Heart left ventricle (tissue), 16 donors: ENCODE results near the gene GANAB. TPM values are rescaled to one million over a fixed set of nuclear protein-coding genes. Genes with fewer than 3 reads are reported as not detected.
A peak's percentile ranks its signal among the peaks of the same experiment; 100 is the strongest.
"Not testable (repeated sequence)": the region's sequence is repeated elsewhere in the genome, so short reads cannot be mapped to it uniquely, and the experiment has no call there.

Experiments used
- ATAC-seq, 4 donors: fragments of 200-7000 bp; cut with Tn5 transposase; one replicate each; pipeline ENCODE4 v1.9.1; 2020 to 2022; ENCODE audit warnings: moderate library complexity in 4 of 4, mild to moderate bottlenecking in 3 of 4, moderate number of reproducible peaks in 1 of 4
- DNase-seq, 5 donors: peaks; one replicate each; pipeline ENCODE4 v3.0.0-alpha.2; 2020
- H3K27ac ChIP-seq, 12 donors: fragments of 200-600 bp; sonication (generic) in 4 of 12; one replicate each; pipeline versions ENCODE4 v1.5.0 to v1.8.0; 2016 to 2022; ENCODE audit warnings: mild to moderate bottlenecking in 2 of 12
- H3K27me3 ChIP-seq, 9 donors: fragments of 200-600 bp; sonication (generic) in 2 of 9; one replicate each; pipeline versions ENCODE4 v1.5.1 to v1.8.0; 2016 to 2022; ENCODE audit warnings: mild to moderate bottlenecking in 3 of 9
- H3K36me3 ChIP-seq, 9 donors: fragments of 200-600 bp; sonication (generic) in 2 of 9; one replicate each; pipeline versions ENCODE4 v1.5.0 to v1.8.0; 2018 to 2022; ENCODE audit warnings: mild to moderate bottlenecking in 2 of 9
- H3K4me1 ChIP-seq, 12 donors: fragments of 200-600 bp; sonication (generic) in 4 of 12; one replicate each; pipeline versions ENCODE4 v1.5.0 to v1.8.0; 2016 to 2022; ENCODE audit warnings: mild to moderate bottlenecking in 3 of 12
- H3K4me3 ChIP-seq, 12 donors: fragments of 200-600 bp; sonication (generic) in 4 of 12; one replicate each; pipeline versions ENCODE4 v1.5.0 to v1.8.0; 2017 to 2022; ENCODE audit warnings: mild to moderate bottlenecking in 9 of 12, moderate library complexity in 4 of 12
- H3K9me3 ChIP-seq, 12 donors: fragments of 200-600 bp; sonication (generic) in 4 of 12; one replicate each; pipeline versions ENCODE4 v1.5.0 to v1.8.0; 2016 to 2022; ENCODE audit warnings: mild to moderate bottlenecking in 1 of 12
- POLR2A ChIP-seq, 2 donors: fragments of 450-650 bp; IDR thresholded peaks; one replicate each; pipeline ENCODE4 v1.6.1; 2017; ENCODE audit warnings: antibody characterized with exemption in 2 of 2, mild to moderate bottlenecking in 2 of 2, moderate library complexity in 2 of 2
- WGBS, 4 donors: extraction: QIAGEN DNeasy Blood & Tissue Kit in 2 of 4; methylation state at CpG; one replicate each; pipeline versions ENCODE4 v1.1.5 to v1.1.7; 2013 to 2018; 5-methylcytosine and 5-hydroxymethylcytosine counted together
- intact Hi-C, 10 donors: fragments of 100-400 bp; cut with DNase I; formaldehyde crosslinking; loops; one replicate each; pipeline versions ENCODE4 v1.11.1 to v1.14.2; 2022
- polyA plus RNA-seq, 2 donors: library from polyadenylated mRNA; stranded (reverse); fragments of 200-250 nt; gene quantifications; one replicate each; pipeline ENCODE4 v1.2.3, GENCODE V29; 2013
- total RNA-seq, 9 donors: library from RNA; depleted of rRNA in 2 of 9; stranded (reverse); fragments of >200 nt in 2 of 9; fragmentation: NEBNext Ultra II Directional in 3 of 9; extraction: Animal tissue kit (Norgen Biotek cat#: 25700) in 3 of 9; gene quantifications; one replicate each; pipeline versions ENCODE4 v1.1.0 to v1.2.4, GENCODE V29; 2016 to 2023
- TF ChIP-seq, protein P1 (sequence below), 12 donors: fragments of 200-600 bp; sonication (generic) in 4 of 12; IDR thresholded peaks; one replicate each; pipeline versions ENCODE4 v1.5.0 to v1.8.0; 2018 to 2022; ENCODE audit warnings: antibody characterized with exemption in 12 of 12, mild to moderate bottlenecking in 5 of 12
- donor health status: ischemic (EF 13 %, LVEDD 7.1; RV severe dilation, severe dysfunction).
- donor health status: healthy with polysubstance abuse.
- donor health status: DM: no; HTN: yes; CAD: no.
- donor health status: DM: no; HTN: no; CAD: no.
- donor health status: ischemic (EF 25% LVEDD 6.9; RV normal size, moderate dysfunction).
- donor health status: ischemic (EF 25% LVEDD 5.7; RV mildly dilated, moderate dysfunction).
- donor health status: healthy.
- donor health status: DM: yes; HTN: yes; CAD: no.
- donor health status: ischemic (EF 35%, LVEDD 5.7; RV mildly dilated, moderate dysfunction).
- donor health status: nonischemic (EF 11% LVEDD 7.7; RV severe dilation, severe dysfunction).
- donor health status: DM: yes; HTN: yes; CAD: no.
- donor health status: PGD.
- donor health status: ischemic (EF 29% LVEDD 5.4; RV normal size, mild dysfunction).
- donor health status: nonischemic (EF 23%, LVEDD 6.1; RV moderate dilation, normal function).

The GANAB gene
- total and polyA plus RNA-seq, 11 donors, result 49.3 to 182 (median 99.1) TPM

DNA sequence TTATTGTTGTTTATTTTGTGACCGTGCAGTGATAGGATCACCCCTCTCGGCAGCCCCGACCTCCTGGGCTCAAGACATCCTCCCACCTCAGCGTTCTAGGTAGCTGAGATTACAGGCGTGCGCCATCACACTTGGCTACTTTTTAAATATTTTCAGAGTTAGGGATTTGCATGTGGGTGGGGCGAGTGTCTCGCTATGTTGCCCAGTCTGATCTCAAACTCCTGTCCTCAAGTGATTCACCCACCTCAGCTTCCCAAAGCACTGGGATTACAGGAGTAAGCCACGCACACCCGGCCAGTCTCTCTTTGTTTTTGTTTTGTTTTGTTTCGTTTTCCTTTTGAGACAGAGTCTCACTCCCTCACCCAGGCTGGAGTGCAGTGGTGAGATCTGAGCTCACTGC lies 7.9 kb upstream of the GANAB start:
- intact Hi-C loops, result no loop called here
- H3K9me3 ChIP-seq, result no peaks in the 10 kb centered on the region
- 89 to 91% (median 90%) methylated on average over 11 of the region's 11 CpGs for WGBS, 4 donors

DNA sequence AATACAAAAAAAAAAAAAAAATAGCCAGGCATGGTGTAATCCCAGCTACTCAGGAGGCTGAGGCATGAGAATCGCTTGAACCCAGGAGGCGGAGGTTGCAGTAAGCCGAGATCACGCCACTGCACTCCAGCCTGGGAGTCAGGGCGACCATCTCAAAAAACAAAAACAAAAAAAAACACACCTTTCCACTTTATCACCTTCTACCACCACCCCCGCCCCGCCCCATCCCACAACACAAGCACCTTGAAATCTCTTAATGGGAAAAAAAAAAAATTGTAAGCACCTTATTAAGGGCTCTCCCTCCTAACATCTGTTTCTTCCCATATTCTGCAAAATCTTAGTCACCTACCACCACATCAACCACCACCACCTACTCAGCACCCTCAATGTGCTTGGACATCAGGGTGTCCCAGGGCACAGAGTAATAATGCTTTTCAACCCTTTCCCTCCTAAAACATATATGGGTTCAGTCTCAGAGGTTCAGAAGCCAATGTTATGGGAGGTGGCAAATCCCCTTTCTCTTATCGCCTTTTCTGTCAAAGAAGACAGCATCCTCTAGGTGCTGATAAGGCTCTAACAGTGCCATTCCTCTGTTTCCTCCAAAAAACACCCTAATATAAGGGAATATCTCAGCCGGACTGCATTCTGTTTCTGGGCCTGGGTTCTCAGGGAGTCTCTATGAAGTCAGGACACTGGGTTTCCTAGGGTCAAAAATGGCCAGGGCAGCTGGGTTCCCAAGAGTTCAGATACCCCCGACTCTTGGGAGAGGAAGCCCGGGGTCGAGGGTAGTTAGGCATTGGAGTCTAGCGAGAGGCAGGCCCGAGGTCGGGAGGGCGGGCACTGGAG lies 6.0 kb upstream of the GANAB start:
- H3K9me3 ChIP-seq, result no peaks in the 10 kb centered on the region
- intact Hi-C loops, result no loop called here
- H3K27ac ChIP-seq, result peak overlapping the region; percentile 63 to 96 (median 91)
- H3K36me3 ChIP-seq, result peaks cover 0 to 25% (median 21%) of the 10 kb centered on the region in 9 donors
- H3K4me3 ChIP-seq, result peak overlapping the region; percentile 73 to 97 (median 92)
- H3K27me3 ChIP-seq, result no peaks in the 10 kb centered on the region
- WGBS, 4 donors, result 37 to 40% (median 39%) methylated on average over 16 of the region's 16 CpGs
- peaks cover 0 to 20% (median 14%) of the 10 kb centered on the region in 12 donors for H3K4me1 ChIP-seq
- DNase-seq (peak in 1 of 5 donors; percentile 24), ATAC-seq (no peak)
- no peak for TF ChIP-seq POLR2A (IDR thresholded peaks at IDR 0.05)

More for the DNA sequence above, 7.9 kb upstream of the GANAB start:
- ATAC-seq, result no peak
- Histone ChIP-seq H3K4me1 (peaks cover 0 to 17% (median 13%) of the 10 kb centered on the region in 12 donors), H3K27me3 (no peaks in the 10 kb centered on the region), H3K27ac (no peak overlapping the region), H3K36me3 (peaks cover 0 to 9% (median 5%) of the 10 kb centered on the region in 9 donors), H3K4me3 (no peak overlapping the region)
- TF ChIP-seq, protein P1, sequence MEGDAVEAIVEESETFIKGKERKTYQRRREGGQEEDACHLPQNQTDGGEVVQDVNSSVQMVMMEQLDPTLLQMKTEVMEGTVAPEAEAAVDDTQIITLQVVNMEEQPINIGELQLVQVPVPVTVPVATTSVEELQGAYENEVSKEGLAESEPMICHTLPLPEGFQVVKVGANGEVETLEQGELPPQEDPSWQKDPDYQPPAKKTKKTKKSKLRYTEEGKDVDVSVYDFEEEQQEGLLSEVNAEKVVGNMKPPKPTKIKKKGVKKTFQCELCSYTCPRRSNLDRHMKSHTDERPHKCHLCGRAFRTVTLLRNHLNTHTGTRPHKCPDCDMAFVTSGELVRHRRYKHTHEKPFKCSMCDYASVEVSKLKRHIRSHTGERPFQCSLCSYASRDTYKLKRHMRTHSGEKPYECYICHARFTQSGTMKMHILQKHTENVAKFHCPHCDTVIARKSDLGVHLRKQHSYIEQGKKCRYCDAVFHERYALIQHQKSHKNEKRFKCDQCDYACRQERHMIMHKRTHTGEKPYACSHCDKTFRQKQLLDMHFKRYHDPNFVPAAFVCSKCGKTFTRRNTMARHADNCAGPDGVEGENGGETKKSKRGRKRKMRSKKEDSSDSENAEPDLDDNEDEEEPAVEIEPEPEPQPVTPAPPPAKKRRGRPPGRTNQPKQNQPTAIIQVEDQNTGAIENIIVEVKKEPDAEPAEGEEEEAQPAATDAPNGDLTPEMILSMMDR (IDR thresholded peaks at IDR 0.05), result no peak
- no peak for TF ChIP-seq POLR2A (IDR thresholded peaks at IDR 0.05)
- DNase-seq, result peak in 1 of 5 donors; percentile 35

DNA sequence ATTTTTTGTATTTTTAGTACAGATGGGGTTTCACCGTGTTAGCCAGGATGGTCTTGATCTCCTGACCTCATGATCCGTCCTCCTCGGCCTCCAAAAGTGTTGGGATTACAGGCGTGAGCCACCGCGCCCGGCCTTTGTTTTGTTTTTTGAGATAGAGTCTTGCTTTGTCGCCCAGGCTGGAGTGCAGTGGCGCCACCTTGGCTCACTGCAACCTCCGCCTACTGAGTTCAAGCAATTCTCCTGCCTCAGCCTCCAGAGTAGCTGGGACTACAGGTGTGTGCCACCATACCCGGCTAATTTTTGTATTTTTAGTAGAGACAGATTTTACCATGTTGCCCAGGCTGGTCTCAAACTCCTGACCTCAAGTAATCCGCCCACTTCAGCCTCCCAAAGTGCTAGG lies 3.9 kb upstream of the GANAB start:
- H3K4me3 ChIP-seq, H3K9me3 ChIP-seq, H3K27me3 ChIP-seq, intact Hi-C loops, H3K27ac ChIP-seq, ATAC-seq: not testable (repeated sequence)
- Histone ChIP-seq H3K36me3 (peaks cover 0 to 27% (median 21%) of the 10 kb centered on the region in 9 donors), H3K4me1 (peaks cover 0 to 35% (median 27%) of the 10 kb centered on the region in 12 donors)
- peak in 1 of 5 donors; percentile 34 for DNase-seq
- 95 to 98% (median 97%) methylated on average over 12 of the region's 12 CpGs for WGBS, 4 donors

DNA sequence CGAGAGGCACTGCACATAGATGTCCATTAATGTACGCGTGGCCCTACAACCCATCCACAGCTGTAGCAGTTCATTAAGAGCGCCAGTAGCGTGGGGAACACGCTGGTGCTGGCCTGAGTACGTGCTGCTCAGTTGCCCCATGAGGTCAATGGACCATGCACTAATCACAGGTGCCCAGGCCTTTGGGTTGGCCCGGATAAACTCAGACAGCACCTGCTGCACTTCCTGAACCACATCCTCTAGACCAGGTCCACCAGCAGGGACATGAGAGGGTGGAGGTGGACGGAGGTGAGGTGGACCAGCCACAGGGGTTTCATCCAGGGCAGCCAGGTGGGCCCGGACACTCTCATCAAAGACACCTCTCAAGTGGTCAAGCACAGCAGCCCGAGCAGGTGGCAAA lies 3.1 kb upstream of the GANAB start:
- H3K27me3 ChIP-seq, result no peaks in the 10 kb centered on the region
- no peak overlapping the region for H3K4me3 ChIP-seq

More for the DNA sequence above, 3.1 kb upstream of the GANAB start:
- Histone ChIP-seq H3K9me3 (no peaks in the 10 kb centered on the region), H3K36me3 (peaks cover 0 to 29% (median 23%) of the 10 kb centered on the region in 9 donors), H3K27ac (no peak overlapping the region), H3K4me1 (peaks cover 0 to 43% (median 34%) of the 10 kb centered on the region in 12 donors)
- ATAC-seq (no peak), DNase-seq (no peak)
- intact Hi-C loops, result loop anchor here in 3 of 10 donors (5.0 kb wide), 1 partner anchor 37 kb away; the partner anchor contains the start of genes EML3 (in 3 of the 3) and ROM1 (in 3 of the 3)
- WGBS, 4 donors, result 85 to 93% (median 91%) methylated on average over 7 to 11 of the region's 11 CpGs
- TF ChIP-seq POLR2A (IDR thresholded peaks at IDR 0.05), result no peak
- TF ChIP-seq, protein P1 (IDR thresholded peaks at IDR 0.05), result no peak
